Nephron (organoid): ENCODE results near the gene NID2.

Experiments used
- H3K27ac Mint-ChIP-seq, 3 experiments: 2 replicates each; pipeline ENCODE4 v1.8.0; 2020; ENCODE audit warnings: mixed read lengths in 3 of 3, mild to moderate bottlenecking in 2 of 3, moderate library complexity in 1 of 3
- H3K27me3 Mint-ChIP-seq: 2 replicates; pipeline ENCODE4 v1.8.0; 2021; ENCODE audit warnings: low read depth, mild to moderate bottlenecking, moderate library complexity, mixed read lengths
- H3K36me3 Mint-ChIP-seq: 2 replicates; pipeline ENCODE4 v1.8.0; 2020; ENCODE audit warnings: low read depth, mixed read lengths
- H3K4me1 Mint-ChIP-seq: 2 replicates; pipeline ENCODE4 v1.8.0; 2020; ENCODE audit warnings: mixed read lengths
- H3K4me3 Mint-ChIP-seq, 3 experiments: 2 replicates each; pipeline ENCODE4 v1.8.0; 2020; ENCODE audit warnings: mild to moderate bottlenecking in 3 of 3, mixed read lengths in 3 of 3, moderate library complexity in 2 of 3
- H3K9me3 Mint-ChIP-seq: 2 replicates; pipeline ENCODE4 v1.8.0; 2020; ENCODE audit warnings: mixed read lengths
- TF ChIP-seq, protein P1 (sequence below), 3 experiments: fragments of 200-600 bp; sonication (generic); IDR thresholded peaks; one replicate each; pipeline ENCODE4 v1.5.0; 2021; ENCODE audit warnings: antibody characterized with exemption in 3 of 3; ENCODE audit not compliant: unreplicated experiment in 3 of 3

The NID2 gene

DNA sequence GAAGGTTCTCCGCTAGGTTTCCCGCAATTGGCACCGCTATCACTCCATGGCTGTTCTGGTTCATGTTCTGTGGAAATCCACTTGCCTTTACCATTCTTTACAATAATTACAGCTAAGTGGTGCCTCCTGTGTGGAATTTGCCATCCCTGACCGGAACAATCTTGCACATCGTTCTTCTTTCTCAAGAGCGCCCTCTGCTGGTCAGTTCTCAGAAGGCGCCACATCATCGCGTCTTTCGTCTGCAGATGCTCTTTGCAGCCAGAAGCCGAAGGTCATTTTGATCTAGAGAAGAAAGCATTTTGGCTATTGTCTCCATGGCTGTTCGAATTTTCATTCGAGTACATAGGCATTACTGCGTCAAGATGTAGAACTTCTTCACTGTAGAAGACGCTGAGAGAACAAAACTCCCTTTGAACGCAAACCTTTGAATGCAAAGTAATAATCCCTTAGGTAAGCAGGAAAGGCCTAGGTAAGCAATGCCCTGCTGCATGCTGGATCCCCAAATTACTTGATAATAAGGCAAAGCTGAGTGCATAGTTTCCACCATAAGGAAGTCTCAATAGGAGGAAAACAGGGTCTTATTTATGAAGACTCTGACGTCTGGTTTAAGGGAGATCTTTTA lies 89.7 kb downstream of the NID2 start:
- H3K9me3 Mint-ChIP-seq, result no peaks in the 10 kb centered on the region
- H3K4me1 Mint-ChIP-seq, result no peaks in the 10 kb centered on the region
- H3K27ac Mint-ChIP-seq, result no peak overlapping the region

GRCh38 chr14:51978681-51979085 lies 90.2 kb downstream of the NID2 start:
- Mint-ChIP-seq H3K36me3 (no peaks in the 10 kb centered on the region), H3K27me3 (peaks cover 31% of the 10 kb centered on the region), H3K4me3 (no peak overlapping the region), H3K27ac (no peak overlapping the region), H3K9me3 (no peaks in the 10 kb centered on the region), H3K4me1 (no peaks in the 10 kb centered on the region)
- TF ChIP-seq, protein P1, sequence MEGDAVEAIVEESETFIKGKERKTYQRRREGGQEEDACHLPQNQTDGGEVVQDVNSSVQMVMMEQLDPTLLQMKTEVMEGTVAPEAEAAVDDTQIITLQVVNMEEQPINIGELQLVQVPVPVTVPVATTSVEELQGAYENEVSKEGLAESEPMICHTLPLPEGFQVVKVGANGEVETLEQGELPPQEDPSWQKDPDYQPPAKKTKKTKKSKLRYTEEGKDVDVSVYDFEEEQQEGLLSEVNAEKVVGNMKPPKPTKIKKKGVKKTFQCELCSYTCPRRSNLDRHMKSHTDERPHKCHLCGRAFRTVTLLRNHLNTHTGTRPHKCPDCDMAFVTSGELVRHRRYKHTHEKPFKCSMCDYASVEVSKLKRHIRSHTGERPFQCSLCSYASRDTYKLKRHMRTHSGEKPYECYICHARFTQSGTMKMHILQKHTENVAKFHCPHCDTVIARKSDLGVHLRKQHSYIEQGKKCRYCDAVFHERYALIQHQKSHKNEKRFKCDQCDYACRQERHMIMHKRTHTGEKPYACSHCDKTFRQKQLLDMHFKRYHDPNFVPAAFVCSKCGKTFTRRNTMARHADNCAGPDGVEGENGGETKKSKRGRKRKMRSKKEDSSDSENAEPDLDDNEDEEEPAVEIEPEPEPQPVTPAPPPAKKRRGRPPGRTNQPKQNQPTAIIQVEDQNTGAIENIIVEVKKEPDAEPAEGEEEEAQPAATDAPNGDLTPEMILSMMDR (IDR thresholded peaks at IDR 0.05; ENCODE audit: unreplicated experiment in 3 of 3), result no peak

More for the DNA sequence above, 89.7 kb downstream of the NID2 start:
- Mint-ChIP-seq H3K4me3 (no peak overlapping the region), H3K27me3 (peaks cover 32% of the 10 kb centered on the region), H3K36me3 (no peaks in the 10 kb centered on the region)
- TF ChIP-seq, protein P1 (IDR thresholded peaks at IDR 0.05; ENCODE audit: unreplicated experiment in 3 of 3), result peak; percentile 93 to 94 (median 94)

- no peaks in the 10 kb centered on the region for H3K4me1 Mint-ChIP-seq
- H3K27ac Mint-ChIP-seq, result no peak overlapping the region
- no peaks in the 10 kb centered on the region for H3K9me3 Mint-ChIP-seq
- H3K36me3 Mint-ChIP-seq, result no peaks in the 10 kb centered on the region
- H3K4me3 Mint-ChIP-seq, result no peak overlapping the region
- peaks cover 23% of the 10 kb centered on the region for H3K27me3 Mint-ChIP-seq
- TF ChIP-seq, protein P1 (IDR thresholded peaks at IDR 0.05; ENCODE audit: unreplicated experiment in 3 of 3), result no peak
Measured at GRCh38 chr14:51977075-51977474, 91.8 kb downstream of the NID2 start.

GRCh38 chr14:51972566-51972965 lies 96.3 kb downstream of the NID2 start:
- Mint-ChIP-seq H3K9me3 (no peaks in the 10 kb centered on the region), H3K36me3 (no peaks in the 10 kb centered on the region), H3K27ac (no peak overlapping the region), H3K4me3 (no peak overlapping the region), H3K27me3 (peaks cover 3% of the 10 kb centered on the region), H3K4me1 (peaks cover 5% of the 10 kb centered on the region)
- TF ChIP-seq, protein P1 (IDR thresholded peaks at IDR 0.05; ENCODE audit: unreplicated experiment in 3 of 3), result no peak

DNA sequence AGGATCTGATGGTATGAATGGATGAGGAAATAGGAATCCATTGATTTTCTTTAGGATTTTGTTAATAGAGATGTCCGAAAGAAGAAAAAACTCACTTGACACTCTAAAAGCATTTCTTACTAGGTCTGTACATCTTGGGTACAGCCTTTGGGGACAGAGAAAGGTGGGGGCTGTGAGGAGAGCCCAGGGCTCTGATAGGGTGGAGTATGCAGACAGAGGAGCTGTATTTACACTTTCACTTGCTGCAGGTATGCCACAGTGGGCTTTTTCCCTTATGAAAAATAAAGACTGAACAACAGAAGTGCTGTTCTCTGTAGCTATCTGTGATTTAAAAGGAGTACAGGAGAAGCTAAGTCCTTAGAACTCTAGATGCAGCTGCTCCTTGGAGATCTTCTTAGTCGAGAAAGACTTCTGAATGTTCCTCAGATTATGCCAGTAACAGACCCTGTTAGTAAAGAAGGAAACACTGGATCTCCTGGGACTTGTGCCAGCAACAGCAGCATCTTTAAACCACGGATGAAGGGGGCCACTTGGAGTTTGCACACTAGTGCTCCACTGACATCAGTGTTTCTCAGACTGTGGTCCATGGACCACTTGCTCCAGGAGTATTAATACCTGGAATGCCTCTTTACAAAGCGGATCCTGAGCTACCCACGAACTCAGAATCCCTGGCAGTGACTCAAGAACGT lies 98.9 kb downstream of the NID2 start:
- TF ChIP-seq, protein P1 (IDR thresholded peaks at IDR 0.05; ENCODE audit: unreplicated experiment in 3 of 3), result no peak
- peaks cover 5% of the 10 kb centered on the region for H3K4me1 Mint-ChIP-seq
- H3K27ac Mint-ChIP-seq, result no peak overlapping the region
- no peaks in the 10 kb centered on the region for H3K36me3 Mint-ChIP-seq
- H3K4me3 Mint-ChIP-seq, result no peak overlapping the region
- H3K9me3 Mint-ChIP-seq, result no peaks in the 10 kb centered on the region
- no peaks in the 10 kb centered on the region for H3K27me3 Mint-ChIP-seq

- no peaks in the 10 kb centered on the region for H3K9me3 Mint-ChIP-seq
- TF ChIP-seq, protein P1 (IDR thresholded peaks at IDR 0.05; ENCODE audit: unreplicated experiment in 3 of 3), result no peak
- H3K27me3 Mint-ChIP-seq, result no peaks in the 10 kb centered on the region
- no peak overlapping the region for H3K27ac Mint-ChIP-seq
- no peaks in the 10 kb centered on the region for H3K36me3 Mint-ChIP-seq
- H3K4me3 Mint-ChIP-seq, result no peak overlapping the region
- peaks cover 19% of the 10 kb centered on the region for H3K4me1 Mint-ChIP-seq
Measured at GRCh38 chr14:51967521-51967920, 101.3 kb downstream of the NID2 start.
